Transverse colon (tissue), 4 donors: ENCODE results near the gene FGF8. TPM values are rescaled to one million over a fixed set of nuclear protein-coding genes. Genes with fewer than 3 reads are reported as not detected.

Experiments used
- DNase-seq: peaks from one replicate; pipeline ENCODE4 v3.0.0-alpha.2; 2019
- H3K27ac ChIP-seq, 4 donors: fragments of 200-600 bp; sonication (generic); 2 replicates each; pipeline ENCODE4 v1.5.1; 2016 to 2018; ENCODE audit warnings: inconsistent platforms in 4 of 4
- H3K27me3 ChIP-seq: fragments of 200-600 bp; sonication (generic); 2 replicates; pipeline ENCODE4 v1.5.1; 2017; ENCODE audit warnings: inconsistent platforms
- H3K36me3 ChIP-seq, 4 donors: fragments of 200-600 bp; sonication (generic); 2 replicates each; pipeline ENCODE4 v1.5.1; 2017 to 2019; ENCODE audit warnings: inconsistent platforms in 4 of 4
- H3K4me1 ChIP-seq, 4 donors: fragments of 200-600 bp; sonication (generic); 2 replicates each; pipeline ENCODE4 v1.5.1; 2017 to 2020; ENCODE audit warnings: inconsistent platforms in 4 of 4
- H3K4me3 ChIP-seq, 4 donors: fragments of 200-600 bp; sonication (generic); 1 replicate in 1 of 4; 2 replicates in 3 of 4; pipeline versions ENCODE4 v1.5.1 to v1.6.1; 2017 to 2019; ENCODE audit warnings: inconsistent platforms in 4 of 4
- H3K9me3 ChIP-seq, 2 donors: fragments of 200-600 bp; sonication (generic); 2 replicates each; pipeline ENCODE4 v1.5.1; 2017 to 2019; ENCODE audit warnings: inconsistent platforms in 2 of 2
- EP300 ChIP-seq: sonication (generic); formaldehyde crosslinking; IDR thresholded peaks from one replicate; pipeline ENCODE4 v1.6.1; 2017; ENCODE audit warnings: antibody characterized with exemption, low read depth
- POLR2A ChIP-seq: fragments of 450-650 bp; IDR thresholded peaks from one replicate; pipeline ENCODE4 v1.6.1; 2016; ENCODE audit warnings: antibody characterized with exemption, mild to moderate bottlenecking, moderate library complexity
- POLR2AphosphoS5 ChIP-seq, 3 donors: sonication (generic); formaldehyde crosslinking; IDR thresholded peaks; one replicate each; pipeline ENCODE4 v1.6.1; 2016; ENCODE audit warnings: antibody characterized with exemption in 3 of 3
- WGBS, 2 donors: methylation state at CpG; one replicate each; pipeline ENCODE4 v1.1.5; 2018; ENCODE audit warnings: low coverage in 1 of 2; 5-methylcytosine and 5-hydroxymethylcytosine counted together
- in situ Hi-C, 4 donors: fragments of 200-750 bp; cut with MboI; loops; one replicate each; pipeline versions ENCODE4 v1.15.0 to v1.15.1; 2017; ENCODE audit warnings: low sequenced_read_pairs in 3 of 4, low pct_ligation_motif_present in 1 of 4, low pct_unique_long_range_greater_than_20kb in 1 of 4
- intact Hi-C: fragments of 100-400 bp; cut with DNase I; formaldehyde crosslinking; loops from one replicate; pipeline ENCODE4 v1.15.1; 2023; ENCODE audit warnings: low total_unique reads
- total RNA-seq, 4 donors: library from RNA; depleted of rRNA; stranded (reverse); fragments of >200 nt; gene quantifications; one replicate each; pipeline ENCODE4 v1.1.0, GENCODE V29; 2016
- TF ChIP-seq, protein P1 (sequence below), 5 experiments: fragments of 200-600 bp in 3 of 5; fragments of 450-650 bp in 2 of 5; sonication (generic) in 3 of 5; IDR thresholded peaks; 1 replicate in 2 of 5; 2 replicates in 3 of 5; pipeline ENCODE4 v1.5.1; 2016 to 2017; ENCODE audit warnings: antibody characterized with exemption in 5 of 5, inconsistent platforms in 3 of 5, mild to moderate bottlenecking in 2 of 5, moderate library complexity in 1 of 5

FGF8 gene
- total RNA-seq, 4 donors from 2014 or later, result not detected

DNA sequence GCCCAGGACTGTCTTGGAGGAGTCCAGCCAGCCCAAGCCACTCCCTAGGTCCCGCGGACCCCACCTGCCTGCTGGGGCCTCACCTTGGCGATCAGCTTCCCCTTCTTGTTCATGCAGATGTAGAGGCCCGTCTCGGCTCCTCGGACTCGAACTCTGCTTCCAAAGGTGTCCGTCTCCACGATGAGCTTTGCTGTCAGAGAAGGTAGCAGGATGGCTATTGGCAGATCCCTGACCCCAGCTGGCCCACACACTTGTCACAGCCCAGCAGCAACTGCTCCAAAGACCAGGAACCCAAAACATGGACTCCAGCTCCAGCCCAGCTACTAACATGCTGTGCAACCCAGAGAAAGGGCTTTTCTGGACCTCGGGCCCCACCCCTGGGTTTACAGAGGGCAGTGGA is 4.5 kb downstream of the FGF8 start:
- Histone ChIP-seq H3K36me3 (no peaks in the 10 kb centered on the region), H3K4me1 (peaks cover 10 to 14% (median 12%) of the 10 kb centered on the region in 4 donors), H3K4me3 (no peak overlapping the region), H3K27ac (no peak overlapping the region), H3K27me3 (peaks cover 98% of the 10 kb centered on the region), H3K9me3 (no peaks in the 10 kb centered on the region)
- intact Hi-C loops, result no loop called here
- in situ Hi-C loops, result loop anchor here in 1 of 4 donors (25.0 kb wide), 1 partner anchor 559 kb away; no protein-coding TSS in a partner anchor
- no peak for DNase-seq
- TF ChIP-seq, protein P1, sequence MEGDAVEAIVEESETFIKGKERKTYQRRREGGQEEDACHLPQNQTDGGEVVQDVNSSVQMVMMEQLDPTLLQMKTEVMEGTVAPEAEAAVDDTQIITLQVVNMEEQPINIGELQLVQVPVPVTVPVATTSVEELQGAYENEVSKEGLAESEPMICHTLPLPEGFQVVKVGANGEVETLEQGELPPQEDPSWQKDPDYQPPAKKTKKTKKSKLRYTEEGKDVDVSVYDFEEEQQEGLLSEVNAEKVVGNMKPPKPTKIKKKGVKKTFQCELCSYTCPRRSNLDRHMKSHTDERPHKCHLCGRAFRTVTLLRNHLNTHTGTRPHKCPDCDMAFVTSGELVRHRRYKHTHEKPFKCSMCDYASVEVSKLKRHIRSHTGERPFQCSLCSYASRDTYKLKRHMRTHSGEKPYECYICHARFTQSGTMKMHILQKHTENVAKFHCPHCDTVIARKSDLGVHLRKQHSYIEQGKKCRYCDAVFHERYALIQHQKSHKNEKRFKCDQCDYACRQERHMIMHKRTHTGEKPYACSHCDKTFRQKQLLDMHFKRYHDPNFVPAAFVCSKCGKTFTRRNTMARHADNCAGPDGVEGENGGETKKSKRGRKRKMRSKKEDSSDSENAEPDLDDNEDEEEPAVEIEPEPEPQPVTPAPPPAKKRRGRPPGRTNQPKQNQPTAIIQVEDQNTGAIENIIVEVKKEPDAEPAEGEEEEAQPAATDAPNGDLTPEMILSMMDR (IDR thresholded peaks at IDR 0.05), result no peak
- no peak for TF ChIP-seq EP300
- TF ChIP-seq POLR2AphosphoS5 (IDR thresholded peaks at IDR 0.05), result no peak
- TF ChIP-seq POLR2A, result no peak
- WGBS, 2 donors, result 89% methylated on average over 10 of the region's 10 CpGs; no CpG with 5 or more reads in 1 of the 2 donors

DNA sequence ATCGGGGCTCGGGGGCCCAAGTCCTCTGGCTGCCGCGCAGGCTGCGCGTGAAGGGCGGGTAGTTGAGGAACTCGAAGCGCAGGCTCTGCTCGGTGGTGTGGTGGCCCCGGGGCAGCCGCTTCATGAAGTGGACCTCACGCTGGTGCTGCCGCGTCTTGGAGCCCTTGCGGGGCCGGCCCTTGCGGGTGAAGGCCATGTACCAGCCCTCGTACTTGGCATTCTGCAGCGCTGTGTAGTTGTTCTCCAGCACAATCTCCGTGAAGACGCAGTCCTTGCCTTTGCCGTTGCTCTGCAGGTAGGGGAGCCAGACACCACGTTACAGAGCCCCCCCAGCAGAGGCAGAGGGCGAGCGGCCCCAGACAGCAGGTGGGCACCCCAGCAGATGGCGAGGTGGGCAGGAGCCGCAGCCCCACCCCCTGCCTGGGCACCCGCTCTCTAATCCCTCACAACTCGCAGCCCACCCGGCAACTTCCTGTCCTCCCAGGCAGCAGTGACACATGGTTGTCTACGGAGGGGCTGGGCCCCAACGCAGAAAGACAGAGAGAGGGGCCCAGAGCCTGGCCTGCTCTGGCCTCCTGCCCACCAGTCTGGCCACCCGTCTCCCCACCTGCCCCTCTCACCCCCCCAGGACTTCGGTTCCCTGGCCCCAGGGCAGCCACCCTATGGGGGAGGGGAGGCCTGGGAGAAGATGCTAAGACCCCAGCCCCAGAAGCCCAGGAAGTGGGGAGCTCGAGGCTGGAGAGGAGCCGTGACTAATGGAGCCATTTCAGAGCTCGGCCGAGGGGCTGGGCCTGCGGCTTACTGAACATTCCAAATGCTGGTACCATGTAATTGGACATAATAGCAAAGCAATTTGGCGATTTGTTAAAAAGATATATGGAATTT is 5.3 kb downstream of the FGF8 start:
- WGBS, 2 donors, result 85 to 88% methylated on average over 2 to 37 of the region's 41 CpGs
- peaks cover 98% of the 10 kb centered on the region for H3K27me3 ChIP-seq
- in situ Hi-C loops, result loop anchor here in 1 of 4 donors (25.0 kb wide), 1 partner anchor 558 kb away; no protein-coding TSS in a partner anchor

DNA sequence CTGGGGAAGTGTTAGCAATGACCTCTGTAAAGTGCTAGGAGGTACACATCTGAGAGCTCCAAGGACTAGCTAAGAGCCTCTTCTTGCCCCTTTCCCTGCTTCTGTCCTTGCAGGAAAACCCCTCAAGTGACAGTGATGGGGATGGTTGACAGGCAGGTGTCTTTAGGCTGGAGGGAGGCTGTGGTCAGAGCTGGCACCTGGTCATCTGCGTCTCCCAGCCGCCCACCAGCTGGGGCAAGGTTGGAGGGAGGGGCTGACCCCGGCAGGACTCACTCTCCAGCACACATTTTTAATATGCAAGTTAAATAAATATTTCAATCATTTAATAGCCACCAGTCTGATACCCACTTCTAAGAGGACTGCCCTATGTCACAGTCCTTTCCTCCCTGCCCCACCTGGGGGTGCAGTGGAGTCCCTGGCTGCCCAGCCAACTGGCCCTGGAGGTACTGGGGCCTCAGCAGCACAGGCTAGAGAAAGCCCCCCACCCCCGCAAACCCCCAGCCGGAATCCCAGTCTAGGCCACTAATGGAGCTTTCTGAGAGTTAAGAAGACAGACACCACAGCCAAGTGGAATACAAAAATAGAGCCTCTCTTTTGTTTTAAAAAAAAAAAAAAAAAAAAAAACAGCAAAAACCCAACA is 6.3 kb downstream of the FGF8 start:
- intact Hi-C loops, result no loop called here
- Histone ChIP-seq H3K9me3 (no peaks in the 10 kb centered on the region), H3K27ac (no peak overlapping the region), H3K4me1 (no peaks in the 10 kb centered on the region), H3K4me3 (no peak overlapping the region), H3K27me3 (peaks cover 98% of the 10 kb centered on the region), H3K36me3 (no peaks in the 10 kb centered on the region)
- WGBS, 2 donors, result 63 to 89% methylated on average over 3 to 5 of the region's 5 CpGs
- DNase-seq, result no peak
- in situ Hi-C loops, result loop anchor here in 1 of 4 donors (25.0 kb wide), 1 partner anchor 557 kb away; no protein-coding TSS in a partner anchor
- TF ChIP-seq POLR2A (no peak), POLR2AphosphoS5 (IDR thresholded peaks at IDR 0.05) (no peak), EP300 (no peak)
- TF ChIP-seq, protein P1 (IDR thresholded peaks at IDR 0.05), result no peak

More for the DNA sequence above, 5.3 kb downstream of the FGF8 start:
- intact Hi-C loops, result no loop called here
- no peaks in the 10 kb centered on the region for H3K9me3 ChIP-seq
- TF ChIP-seq, protein P1 (IDR thresholded peaks at IDR 0.05), result no peak
- no peak for TF ChIP-seq EP300
- no peak for TF ChIP-seq POLR2AphosphoS5 (IDR thresholded peaks at IDR 0.05)
- TF ChIP-seq POLR2A, result no peak
- no peak overlapping the region for H3K4me3 ChIP-seq
- no peaks in the 10 kb centered on the region for H3K36me3 ChIP-seq
- H3K27ac ChIP-seq, result no peak overlapping the region
- H3K4me1 ChIP-seq, result peaks cover 8% of the 10 kb centered on the region in 4 donors
- DNase-seq, result no peak

DNA sequence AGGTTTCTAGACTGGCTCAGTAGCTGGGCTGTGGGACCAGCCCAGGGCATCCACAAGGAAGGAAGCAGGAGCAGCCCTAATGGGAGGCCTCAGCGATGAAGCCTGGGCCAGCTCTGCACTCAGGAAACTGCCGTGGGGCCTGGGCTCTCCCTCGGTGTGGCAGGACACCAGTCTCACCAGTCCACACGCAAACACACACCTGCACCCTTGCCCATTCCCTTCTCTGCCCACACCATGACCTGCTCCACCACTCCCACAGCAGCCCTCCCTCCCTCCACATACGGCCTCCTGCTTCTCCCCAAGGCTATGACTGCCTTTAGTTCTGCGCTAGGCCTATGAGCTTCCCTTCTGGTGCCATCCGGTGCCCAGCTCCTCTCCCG is 7.1 kb downstream of the FGF8 start:
- Histone ChIP-seq H3K27me3 (peaks cover 94% of the 10 kb centered on the region), H3K4me1 (no peaks in the 10 kb centered on the region), H3K36me3 (no peaks in the 10 kb centered on the region), H3K27ac (no peak overlapping the region), H3K9me3 (no peaks in the 10 kb centered on the region), H3K4me3 (no peak overlapping the region)
- TF ChIP-seq POLR2A, result no peak
- TF ChIP-seq POLR2AphosphoS5 (IDR thresholded peaks at IDR 0.05), result no peak
- no peak for TF ChIP-seq EP300
- TF ChIP-seq, protein P1 (IDR thresholded peaks at IDR 0.05), result no peak
- 84% methylated on average over 8 of the region's 8 CpGs; no CpG with 5 or more reads in 1 of the 2 donors for WGBS, 2 donors
- no peak for DNase-seq
- in situ Hi-C loops, result loop anchor here in 1 of 4 donors (25.0 kb wide), 1 partner anchor 556 kb away; no protein-coding TSS in a partner anchor
- intact Hi-C loops, result no loop called here
